Adrenal gland (tissue), 5 donors: ENCODE data around the gene MYH2.

Experiments
- CTCF ChIP-seq, 6 experiments: fragments of 450-650 bp in 4 of 6; fragments of 200-600 bp in 2 of 6; sonication (generic) in 1 of 6; IDR thresholded peaks; 1 replicate in 5 of 6; 2 replicates in 1 of 6; pipeline versions ENCODE4 v1.5.1 to v1.8.0; 2016 to 2021; ENCODE audit warnings: antibody characterized with exemption in 6 of 6, mild to moderate bottlenecking in 2 of 6, moderate library complexity in 1 of 6
- POLR2A ChIP-seq, 2 donors: fragments of 450-650 bp; IDR thresholded peaks; one replicate each; pipeline ENCODE4 v1.6.1; 2017; ENCODE audit warnings: antibody characterized with exemption in 2 of 2, mild to moderate bottlenecking in 2 of 2, moderate library complexity in 1 of 2
- donor health status: DM: no; HTN: no; CAD: no.

- TF ChIP-seq CTCF (IDR thresholded peaks at IDR 0.05) (no peak), POLR2A (IDR thresholded peaks at IDR 0.05) (no peak)
Measured at GRCh38 chr17:10563991-10564660, 14.7 kb upstream of the MYH2 start.
